ENCODE data around the gene MUC2. TPM values are rescaled to one million over a fixed set of nuclear protein-coding genes. Genes with fewer than 3 reads are reported as not detected.

The MUC2 gene
- total RNA-seq, 1 donor from 2014 or later = not detected

DNA sequence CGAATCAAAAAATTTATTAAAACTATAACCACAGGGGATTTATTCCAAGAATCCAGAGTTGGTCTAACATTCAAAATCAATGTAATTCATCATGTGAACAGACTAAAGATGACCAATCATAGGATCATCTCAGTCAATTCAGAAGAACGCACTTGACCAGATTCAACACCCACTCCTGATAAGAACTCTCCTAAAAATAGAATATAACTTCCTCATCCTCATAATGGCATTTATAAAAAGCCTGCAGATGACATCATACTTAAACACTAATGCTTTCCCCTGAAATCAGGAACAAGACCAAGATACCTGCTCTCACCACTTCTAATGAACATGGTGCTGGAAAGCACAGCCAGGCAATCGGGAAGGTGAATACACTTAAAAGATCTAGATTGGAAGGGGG is 10.5 kb upstream of the MUC2 start:
- Histone ChIP-seq H2AFZ (replicated peaks) (no peak overlapping the region), H3K4me3 (no peak overlapping the region), H3K9me3 (ENCODE audit: low read depth) (no peaks in the 10 kb centered on the region), H3K4me2 (no peak overlapping the region), H3K4me1 (no peaks in the 10 kb centered on the region), H3F3A (ENCODE audit: low read depth) (no peaks in the 10 kb centered on the region), H4K20me1 (ENCODE audit: low read depth) (no peaks in the 10 kb centered on the region), H3K9ac (no peak overlapping the region), H3K79me2 (ENCODE audit: low read depth) (no peaks in the 10 kb centered on the region), H3K27ac (no peak overlapping the region), H3K36me3 (no peaks in the 10 kb centered on the region), H3K27me3 (peaks cover 6% of the 10 kb centered on the region)
- Mint-ChIP-seq H3K9me3 (peaks cover 13% of the 10 kb centered on the region), H3K4me3 (no peak overlapping the region), H3K27me3 (ENCODE audit: insufficient read depth, low read depth) (peaks cover 9% of the 10 kb centered on the region), H3K27ac (no peak overlapping the region), H3K36me3 (no peaks in the 10 kb centered on the region), H3K4me1 (peaks cover 5% of the 10 kb centered on the region)
- no peak for DNase-seq (ENCODE audit: low spot score)
- no peak for TF ChIP-seq EZH2 (IDR thresholded peaks at IDR 0.05)
- TF ChIP-seq, protein P1, sequence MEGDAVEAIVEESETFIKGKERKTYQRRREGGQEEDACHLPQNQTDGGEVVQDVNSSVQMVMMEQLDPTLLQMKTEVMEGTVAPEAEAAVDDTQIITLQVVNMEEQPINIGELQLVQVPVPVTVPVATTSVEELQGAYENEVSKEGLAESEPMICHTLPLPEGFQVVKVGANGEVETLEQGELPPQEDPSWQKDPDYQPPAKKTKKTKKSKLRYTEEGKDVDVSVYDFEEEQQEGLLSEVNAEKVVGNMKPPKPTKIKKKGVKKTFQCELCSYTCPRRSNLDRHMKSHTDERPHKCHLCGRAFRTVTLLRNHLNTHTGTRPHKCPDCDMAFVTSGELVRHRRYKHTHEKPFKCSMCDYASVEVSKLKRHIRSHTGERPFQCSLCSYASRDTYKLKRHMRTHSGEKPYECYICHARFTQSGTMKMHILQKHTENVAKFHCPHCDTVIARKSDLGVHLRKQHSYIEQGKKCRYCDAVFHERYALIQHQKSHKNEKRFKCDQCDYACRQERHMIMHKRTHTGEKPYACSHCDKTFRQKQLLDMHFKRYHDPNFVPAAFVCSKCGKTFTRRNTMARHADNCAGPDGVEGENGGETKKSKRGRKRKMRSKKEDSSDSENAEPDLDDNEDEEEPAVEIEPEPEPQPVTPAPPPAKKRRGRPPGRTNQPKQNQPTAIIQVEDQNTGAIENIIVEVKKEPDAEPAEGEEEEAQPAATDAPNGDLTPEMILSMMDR (IDR thresholded peaks at IDR 0.05) = no peak
- no peak for TF ChIP-seq EZH2phosphoT487 (IDR thresholded peaks at IDR 0.05)

DNA sequence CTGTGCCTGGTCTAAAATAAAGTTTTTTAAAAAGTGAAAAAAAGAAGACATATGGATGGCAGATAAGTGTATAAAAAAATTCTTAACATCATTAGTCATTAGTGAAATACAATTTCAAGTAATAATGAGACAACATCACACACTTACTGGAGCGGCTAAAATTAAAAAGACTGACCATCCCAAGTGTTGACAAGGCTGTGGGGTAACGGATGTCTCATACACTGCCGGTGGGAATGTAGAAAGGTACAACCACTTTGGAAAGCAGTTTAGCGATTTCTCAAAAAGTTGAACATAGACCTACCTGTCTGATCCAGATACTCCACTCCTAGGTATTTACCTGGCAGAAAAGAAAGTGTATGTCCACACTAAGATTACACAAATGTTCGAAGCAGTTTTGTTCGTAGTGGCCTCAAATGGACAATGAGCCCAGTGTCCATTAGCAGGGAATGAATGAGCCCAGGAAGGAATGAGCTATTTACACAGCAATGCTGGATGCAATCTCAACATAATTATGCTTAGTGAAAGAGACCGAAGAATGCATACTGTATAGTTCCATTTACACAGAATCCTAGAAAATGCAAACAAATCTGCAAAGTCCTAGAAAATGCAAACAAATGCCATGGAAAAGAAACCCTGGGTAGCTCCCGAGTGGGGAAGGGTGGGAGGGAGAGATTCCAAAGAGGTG is 6.7 kb upstream of the MUC2 start:
- Mint-ChIP-seq H3K27me3 (ENCODE audit: insufficient read depth, low read depth) (peaks cover 8% of the 10 kb centered on the region), H3K27ac (no peak overlapping the region), H3K36me3 (no peaks in the 10 kb centered on the region), H3K4me3 (no peak overlapping the region), H3K9me3 (peaks cover 5% of the 10 kb centered on the region), H3K4me1 (no peaks in the 10 kb centered on the region)
- no peak overlapping the region for H3K4me3 ChIP-seq
- no peak overlapping the region for H3K9ac ChIP-seq
- H4K20me1 ChIP-seq (ENCODE audit: low read depth) = no peaks in the 10 kb centered on the region
- peaks cover under 1% of the 10 kb centered on the region for H3K4me1 ChIP-seq
- no peaks in the 10 kb centered on the region for H3K79me2 ChIP-seq (ENCODE audit: low read depth)
- peaks cover 6% of the 10 kb centered on the region for H3K27me3 ChIP-seq
- no peak overlapping the region for H3K27ac ChIP-seq
- no peak overlapping the region for H2AFZ ChIP-seq (replicated peaks)
- H3K9me3 ChIP-seq (ENCODE audit: low read depth) = no peaks in the 10 kb centered on the region
- TF ChIP-seq EZH2 (IDR thresholded peaks at IDR 0.05) (no peak), EZH2phosphoT487 (IDR thresholded peaks at IDR 0.05) (no peak)
- TF ChIP-seq, protein P1 (IDR thresholded peaks at IDR 0.05) = no peak
- no peaks in the 10 kb centered on the region for H3F3A ChIP-seq (ENCODE audit: low read depth)
- no peaks in the 10 kb centered on the region for H3K36me3 ChIP-seq
- no peak for DNase-seq (ENCODE audit: low spot score)
- no peak overlapping the region for H3K4me2 ChIP-seq

DNA sequence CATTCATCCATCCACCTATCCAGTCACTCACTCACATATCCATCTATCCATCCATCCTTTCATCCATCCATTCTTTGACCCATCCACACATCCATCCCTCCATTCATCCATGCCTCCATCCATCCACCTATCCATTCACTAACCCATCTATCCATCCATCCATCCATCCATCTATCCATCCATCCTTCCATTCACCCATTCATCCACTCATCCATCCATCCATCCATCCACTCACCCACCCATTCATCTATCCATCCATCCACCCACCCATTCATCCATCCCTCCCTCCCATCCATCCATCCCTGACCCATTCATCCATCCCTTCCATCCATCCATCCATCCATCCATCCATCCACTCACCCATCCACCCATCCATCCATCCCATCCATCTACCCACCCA is 4.9 kb upstream of the MUC2 start:
- TF ChIP-seq EZH2phosphoT487 (IDR thresholded peaks at IDR 0.05) (no peak), EZH2 (IDR thresholded peaks at IDR 0.05) (no peak)
- TF ChIP-seq, protein P1 (IDR thresholded peaks at IDR 0.05) = no peak
- Histone ChIP-seq H3K27ac (no peak overlapping the region), H3K4me1 (peaks cover 17% of the 10 kb centered on the region), H3K79me2 (ENCODE audit: low read depth) (no peaks in the 10 kb centered on the region), H3K27me3 (peaks cover 6% of the 10 kb centered on the region), H3K4me2 (no peak overlapping the region), H2AFZ (replicated peaks) (no peak overlapping the region), H3F3A (ENCODE audit: low read depth) (no peaks in the 10 kb centered on the region), H3K4me3 (no peak overlapping the region), H3K36me3 (no peaks in the 10 kb centered on the region), H3K9ac (no peak overlapping the region), H4K20me1 (ENCODE audit: low read depth) (no peaks in the 10 kb centered on the region), H3K9me3 (ENCODE audit: low read depth) (no peaks in the 10 kb centered on the region)
- Mint-ChIP-seq H3K27me3 (ENCODE audit: insufficient read depth, low read depth) (peaks cover 6% of the 10 kb centered on the region), H3K9me3 (peaks cover 3% of the 10 kb centered on the region), H3K4me1 (no peaks in the 10 kb centered on the region), H3K36me3 (no peaks in the 10 kb centered on the region), H3K27ac (no peak overlapping the region), H3K4me3 (no peak overlapping the region)
- no peak for DNase-seq (ENCODE audit: low spot score)
